Lung (tissue), 12 donors: ENCODE measurements around the gene LAMC3. TPM values are rescaled to one million over a fixed set of nuclear protein-coding genes. Genes with fewer than 3 reads are reported as not detected.

Source experiments
- ATAC-seq: fragments of 200-7000 bp; cut with Tn5 transposase; one replicate; pipeline ENCODE4 v1.9.1; 2020; ENCODE audit warnings: moderate number of reproducible peaks; ENCODE audit not compliant: insufficient read depth, low FRiP score
- DNase-seq, 3 donors: peaks; one replicate each; pipeline ENCODE4 v3.0.0-alpha.2; 2013 to 2017
- H3K27ac ChIP-seq, 2 donors: one replicate each; pipeline ENCODE4 v1.5.1; 2013; ENCODE audit warnings: mild to moderate bottlenecking in 2 of 2, moderate library complexity in 2 of 2, control low read depth in 1 of 2, inconsistent platforms in 1 of 2, low read depth in 1 of 2, low read length in 1 of 2
- H3K27me3 ChIP-seq, 3 donors: one replicate each; pipeline ENCODE4 v1.5.1; 2013; ENCODE audit warnings: low read length in 2 of 3; ENCODE audit not compliant: control insufficient read depth in 3 of 3, insufficient read depth in 3 of 3
- H3K36me3 ChIP-seq, 4 donors: one replicate each; pipeline ENCODE4 v1.5.1; 2013; ENCODE audit warnings: low read length in 4 of 4, mild to moderate bottlenecking in 1 of 4, moderate library complexity in 1 of 4; ENCODE audit not compliant: control insufficient read depth in 4 of 4, insufficient read depth in 4 of 4
- H3K4me1 ChIP-seq, 5 donors: one replicate each; pipeline ENCODE4 v1.5.1; 2013; ENCODE audit warnings: low read length in 5 of 5, mild to moderate bottlenecking in 2 of 5, moderate library complexity in 1 of 5; ENCODE audit not compliant: control insufficient read depth in 5 of 5, insufficient read depth in 5 of 5
- H3K4me3 ChIP-seq: one replicate; pipeline ENCODE4 v1.5.1; 2013; ENCODE audit warnings: mild to moderate bottlenecking, control low read depth, moderate library complexity
- H3K9ac ChIP-seq, 2 donors: one replicate each; pipeline ENCODE4 v1.5.1; 2013; ENCODE audit warnings: low read length in 2 of 2, control low read depth in 1 of 2; ENCODE audit not compliant: insufficient read depth in 1 of 2
- H3K9me3 ChIP-seq, 4 donors: one replicate each; pipeline ENCODE4 v1.5.1; 2013; ENCODE audit warnings: low read length in 3 of 4, mild to moderate bottlenecking in 1 of 4, moderate library complexity in 1 of 4; ENCODE audit not compliant: control insufficient read depth in 4 of 4, insufficient read depth in 3 of 4
- WGBS, 2 donors: extraction: QIAGEN DNeasy Blood & Tissue Kit; methylation state at CpG; one replicate each; pipeline ENCODE4 v1.1.7; 2013; 5-methylcytosine and 5-hydroxymethylcytosine counted together
- polyA plus RNA-seq, 2 donors: library from polyadenylated mRNA; stranded (reverse); fragments of 200-250 nt; gene quantifications; one replicate each; pipeline ENCODE4 v1.2.1, GENCODE V29; 2013
- total RNA-seq, 2 donors: library from RNA; depleted of rRNA in 1 of 2; stranded (reverse); fragments of >200 nt in 1 of 2; gene quantifications; one replicate each; pipeline ENCODE4 v1.2.1, GENCODE V29; 2014 to 2021
- TF ChIP-seq, protein P1 (sequence below): IDR thresholded peaks from 2 replicates; pipeline ENCODE4 v1.5.1; 2012; ENCODE audit warnings: mild to moderate bottlenecking; ENCODE audit errors: control extremely low read depth, extremely low read depth
- donor health status: control.
- donor health status: control.
- donor health status: Bipolar disorder and iron deficiency.
- donor health status: healthy.
- donor health status: DM: yes; HTN: yes; CAD: no.

LAMC3 gene
- total and polyA plus RNA-seq, 4 donors: 10.5 to 24.3 (median 14.1) TPM

- Histone ChIP-seq H3K4me1 (peaks cover 0 to 3% (median 0%) of the 10 kb centered on the region in 5 donors), H3K27me3 (no peaks in the 10 kb centered on the region), H3K9ac (no peak overlapping the region), H3K27ac (no peak overlapping the region), H3K36me3 (no peaks in the 10 kb centered on the region), H3K9me3 (no peaks in the 10 kb centered on the region), H3K4me3 (no peak overlapping the region)
- TF ChIP-seq, protein P1, sequence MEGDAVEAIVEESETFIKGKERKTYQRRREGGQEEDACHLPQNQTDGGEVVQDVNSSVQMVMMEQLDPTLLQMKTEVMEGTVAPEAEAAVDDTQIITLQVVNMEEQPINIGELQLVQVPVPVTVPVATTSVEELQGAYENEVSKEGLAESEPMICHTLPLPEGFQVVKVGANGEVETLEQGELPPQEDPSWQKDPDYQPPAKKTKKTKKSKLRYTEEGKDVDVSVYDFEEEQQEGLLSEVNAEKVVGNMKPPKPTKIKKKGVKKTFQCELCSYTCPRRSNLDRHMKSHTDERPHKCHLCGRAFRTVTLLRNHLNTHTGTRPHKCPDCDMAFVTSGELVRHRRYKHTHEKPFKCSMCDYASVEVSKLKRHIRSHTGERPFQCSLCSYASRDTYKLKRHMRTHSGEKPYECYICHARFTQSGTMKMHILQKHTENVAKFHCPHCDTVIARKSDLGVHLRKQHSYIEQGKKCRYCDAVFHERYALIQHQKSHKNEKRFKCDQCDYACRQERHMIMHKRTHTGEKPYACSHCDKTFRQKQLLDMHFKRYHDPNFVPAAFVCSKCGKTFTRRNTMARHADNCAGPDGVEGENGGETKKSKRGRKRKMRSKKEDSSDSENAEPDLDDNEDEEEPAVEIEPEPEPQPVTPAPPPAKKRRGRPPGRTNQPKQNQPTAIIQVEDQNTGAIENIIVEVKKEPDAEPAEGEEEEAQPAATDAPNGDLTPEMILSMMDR: no peak
- DNase-seq (peak; percentile 36 to 77 (median 71)), ATAC-seq (no peak)
- 84 to 89% methylated on average over 24 of the region's 25 CpGs for whole genome bisulfite sequencing, 2 donors
These were observed 102.9 kb downstream of the LAMC3 start for GRCh38 chr9:131111854-131112311.

GRCh38 chr9:131112374-131113154 is 103.6 kb downstream of the LAMC3 start:
- Histone ChIP-seq H3K4me3 (no peak overlapping the region), H3K9me3 (no peaks in the 10 kb centered on the region), H3K27ac (no peak overlapping the region), H3K4me1 (peaks cover 0 to 3% (median 0%) of the 10 kb centered on the region in 5 donors), H3K36me3 (no peaks in the 10 kb centered on the region), H3K9ac (no peak overlapping the region), H3K27me3 (no peaks in the 10 kb centered on the region)
- 86 to 88% methylated on average over 23 of the region's 23 CpGs for WGBS, 2 donors
- TF ChIP-seq, protein P1: no peak
- DNase-seq (no peak), ATAC-seq (no peak)

DNA sequence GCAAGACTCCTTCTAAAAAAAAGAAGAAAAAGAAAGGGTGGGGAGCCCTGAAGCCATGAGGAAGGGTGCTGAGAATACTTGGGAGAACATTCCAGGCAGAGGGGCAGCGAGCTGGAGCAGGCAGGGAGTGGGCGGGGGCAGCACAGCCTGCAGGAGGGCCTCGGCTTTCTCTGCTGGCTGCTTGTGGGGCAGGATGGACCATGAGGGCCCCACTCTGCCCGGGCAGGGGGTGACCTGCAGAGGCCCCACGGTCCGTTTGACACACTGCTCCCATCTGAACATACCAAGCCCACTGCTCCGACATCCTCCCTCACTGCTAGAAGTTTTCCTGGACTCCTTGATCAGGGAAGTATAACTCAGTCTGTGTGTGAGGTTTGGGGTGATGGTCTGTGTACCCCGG is 104.7 kb downstream of the LAMC3 start:
- Histone ChIP-seq H3K36me3 (no peaks in the 10 kb centered on the region), H3K4me3 (no peak overlapping the region), H3K9ac (no peak overlapping the region), H3K4me1 (peaks cover 0 to 3% (median 0%) of the 10 kb centered on the region in 5 donors), H3K9me3 (no peaks in the 10 kb centered on the region), H3K27me3 (no peaks in the 10 kb centered on the region), H3K27ac (no peak overlapping the region)
- WGBS, 2 donors: 87 to 93% methylated on average over 8 of the region's 8 CpGs
- TF ChIP-seq, protein P1: no peak
- DNase-seq: no peak
- no peak for ATAC-seq
